ENCODE measurements around the gene COG6. TPM values are rescaled to one million over a fixed set of nuclear protein-coding genes. Genes with fewer than 3 reads are reported as not detected.

Gene COG6
- total RNA-seq, 2 donors from 2014 or later, result 19.5 to 27.6 TPM

- Histone ChIP-seq H3K4me1 (replicated peaks) (no peaks in the 10 kb centered on the region), H3K36me3 (no peaks in the 10 kb centered on the region), H3K27ac (no peak overlapping the region), H3K9me3 (no peaks in the 10 kb centered on the region), H3K27me3 (replicated peaks; ENCODE audit: insufficient read depth) (no peaks in the 10 kb centered on the region), H3K4me3 (no peak overlapping the region)
- TF ChIP-seq POLR2AphosphoS5 (IDR thresholded peaks at IDR 0.05) (no peak), POLR2A (IDR thresholded peaks at IDR 0.05) (no peak), CTCF (IDR thresholded peaks at IDR 0.05) (no peak)
- intact Hi-C loops (cut with DNase I), result no loop called here
- 97% methylated on average over 3 of the region's 3 CpGs for WGBS
- no peak for DNase-seq (ENCODE audit: low spot score)
Measured at GRCh38 chr13:39672378-39673132, 17.1 kb downstream of the COG6 start.

GRCh38 chr13:39675904-39676303 lies 20.4 kb downstream of the COG6 start:
- H3K4me1 ChIP-seq (replicated peaks), result no peaks in the 10 kb centered on the region
- no peaks in the 10 kb centered on the region for H3K36me3 ChIP-seq
- no peak overlapping the region for H3K4me3 ChIP-seq
- DNase-seq (ENCODE audit: low spot score), result no peak
- no peak overlapping the region for H3K27ac ChIP-seq
- intact Hi-C loops (cut with DNase I), result no loop called here
- H3K27me3 ChIP-seq (replicated peaks; ENCODE audit: insufficient read depth), result no peaks in the 10 kb centered on the region
- whole genome bisulfite sequencing, result 60% methylated on average over 3 of the region's 3 CpGs
- no peaks in the 10 kb centered on the region for H3K9me3 ChIP-seq
- TF ChIP-seq POLR2A (IDR thresholded peaks at IDR 0.05), result no peak
- TF ChIP-seq CTCF (IDR thresholded peaks at IDR 0.05), result no peak
- no peak for TF ChIP-seq POLR2AphosphoS5 (IDR thresholded peaks at IDR 0.05)

GRCh38 chr13:39676315-39676876 lies 20.9 kb downstream of the COG6 start:
- H3K27me3 ChIP-seq (replicated peaks; ENCODE audit: insufficient read depth), result no peaks in the 10 kb centered on the region
- no peaks in the 10 kb centered on the region for H3K36me3 ChIP-seq
- intact Hi-C loops (cut with DNase I), result no loop called here
- 91% methylated on average over 1 of the region's 1 CpG for WGBS
- H3K4me3 ChIP-seq, result no peak overlapping the region
- peak; percentile 28 for DNase-seq (ENCODE audit: low spot score)
- H3K4me1 ChIP-seq (replicated peaks), result no peaks in the 10 kb centered on the region
- H3K9me3 ChIP-seq, result no peaks in the 10 kb centered on the region
- TF ChIP-seq POLR2AphosphoS5 (IDR thresholded peaks at IDR 0.05) (no peak), CTCF (IDR thresholded peaks at IDR 0.05) (peak in 3 of 4 experiments; percentile 27 to 53 (median 43))
- no peak overlapping the region for H3K27ac ChIP-seq

GRCh38 chr13:39682310-39682709 lies 26.8 kb downstream of the COG6 start:
- no peak overlapping the region for H3K4me3 ChIP-seq
- H3K36me3 ChIP-seq, result no peaks in the 10 kb centered on the region
- WGBS, result 71% methylated on average over 2 of the region's 2 CpGs
- H3K9me3 ChIP-seq, result no peaks in the 10 kb centered on the region
- H3K27me3 ChIP-seq (replicated peaks; ENCODE audit: insufficient read depth), result no peaks in the 10 kb centered on the region
- no peak for TF ChIP-seq CTCF (IDR thresholded peaks at IDR 0.05)
- TF ChIP-seq POLR2A (IDR thresholded peaks at IDR 0.05), result no peak
- no peak for TF ChIP-seq POLR2AphosphoS5 (IDR thresholded peaks at IDR 0.05)
- DNase-seq (ENCODE audit: low spot score), result no peak
- no peaks in the 10 kb centered on the region for H3K4me1 ChIP-seq (replicated peaks)
- no peak overlapping the region for H3K27ac ChIP-seq
- intact Hi-C loops (cut with DNase I), result loop anchor here (5.0 kb wide), 1 partner anchor 1095 kb away; no protein-coding TSS in a partner anchor

GRCh38 chr13:39682788-39683187 lies 27.3 kb downstream of the COG6 start:
- no peak overlapping the region for H3K27ac ChIP-seq
- intact Hi-C loops (cut with DNase I), result loop anchor here (5.0 kb wide), 1 partner anchor 1095 kb away; no protein-coding TSS in a partner anchor
- no peaks in the 10 kb centered on the region for H3K36me3 ChIP-seq
- no peak for DNase-seq (ENCODE audit: low spot score)
- H3K9me3 ChIP-seq, result no peaks in the 10 kb centered on the region
- WGBS, result 77% methylated on average over 2 of the region's 2 CpGs
- H3K4me3 ChIP-seq, result no peak overlapping the region
- H3K4me1 ChIP-seq (replicated peaks), result no peaks in the 10 kb centered on the region
- TF ChIP-seq CTCF (IDR thresholded peaks at IDR 0.05), result no peak
- TF ChIP-seq POLR2AphosphoS5 (IDR thresholded peaks at IDR 0.05), result no peak
- TF ChIP-seq POLR2A (IDR thresholded peaks at IDR 0.05), result no peak
- no peaks in the 10 kb centered on the region for H3K27me3 ChIP-seq (replicated peaks; ENCODE audit: insufficient read depth)

All from prostate gland (tissue), 2 donors.